ENCODE measurements around the gene NAP1L5.

The NAP1L5 gene

GRCh38 chr4:88738180-88738579 is 40.6 kb upstream of the NAP1L5 start:
- Histone ChIP-seq H3K9ac (ENCODE audit: low read length) (no peak overlapping the region), H2AFZ (ENCODE audit: low read depth, low read length) (no peak overlapping the region), H3K4me1 (ENCODE audit: low read length) (peaks cover 28% of the 10 kb centered on the region), H3K4me3 (ENCODE audit: low read length) (no peak overlapping the region), H3K4me2 (ENCODE audit: low read length) (no peak overlapping the region), H3K9me3 (ENCODE audit: insufficient read depth, low read length) (no peaks in the 10 kb centered on the region), H3K27ac (ENCODE audit: low read length) (no peak overlapping the region), H3K36me3 (replicated peaks; ENCODE audit: low read depth, low read length) (peaks cover 7% of the 10 kb centered on the region), H3K27me3 (ENCODE audit: low read depth, low read length) (0 out of 2 replicates have a peak, but pooled peaks cover 4% of the 10 kb centered on the region), H4K20me1 (ENCODE audit: insufficient read depth, low read length) (peaks cover 13% of the 10 kb centered on the region; the same call in 1 of the 2 replicates), H3K79me2 (ENCODE audit: low read length) (no peaks in the 10 kb centered on the region)
- TF ChIP-seq CTCF (IDR thresholded peaks at IDR 0.05; ENCODE audit: low read depth, low read length) (no peak), EZH2phosphoT487 (IDR thresholded peaks at IDR 0.05; ENCODE audit: low read depth) (no peak)

GRCh38 chr4:88737307-88737941 is 39.8 kb upstream of the NAP1L5 start:
- Histone ChIP-seq H3K9ac (ENCODE audit: low read length) (no peak overlapping the region), H3K4me2 (ENCODE audit: low read length) (peak overlapping the region; percentile 75), H4K20me1 (ENCODE audit: insufficient read depth, low read length) (peaks cover 13% of the 10 kb centered on the region; the same call in 1 of the 2 replicates), H3K27me3 (ENCODE audit: low read depth, low read length) (0 out of 2 replicates have a peak, but pooled peaks cover 4% of the 10 kb centered on the region), H2AFZ (ENCODE audit: low read depth, low read length) (no peak overlapping the region), H3K27ac (ENCODE audit: low read length) (no peak overlapping the region), H3K9me3 (ENCODE audit: insufficient read depth, low read length) (no peaks in the 10 kb centered on the region), H3K4me3 (ENCODE audit: low read length) (peak overlapping the region; percentile 51), H3K79me2 (ENCODE audit: low read length) (no peaks in the 10 kb centered on the region), H3K36me3 (replicated peaks; ENCODE audit: low read depth, low read length) (peaks cover 7% of the 10 kb centered on the region), H3K4me1 (ENCODE audit: low read length) (peaks cover 28% of the 10 kb centered on the region)
- TF ChIP-seq CTCF (IDR thresholded peaks at IDR 0.05; ENCODE audit: low read depth, low read length) (no peak), EZH2phosphoT487 (IDR thresholded peaks at IDR 0.05; ENCODE audit: low read depth) (no peak)

GRCh38 chr4:88736264-88736663 is 38.6 kb upstream of the NAP1L5 start:
- H3K27ac ChIP-seq (ENCODE audit: low read length) = no peak overlapping the region
- H3K4me1 ChIP-seq (ENCODE audit: low read length) = peaks cover 28% of the 10 kb centered on the region
- no peak overlapping the region for H3K9ac ChIP-seq (ENCODE audit: low read length)
- H3K27me3 ChIP-seq (ENCODE audit: low read depth, low read length) = 0 out of 2 replicates have a peak, but pooled peaks cover 4% of the 10 kb centered on the region
- peaks cover 7% of the 10 kb centered on the region for H3K36me3 ChIP-seq (replicated peaks; ENCODE audit: low read depth, low read length)
- H4K20me1 ChIP-seq (ENCODE audit: insufficient read depth, low read length) = peaks cover 13% of the 10 kb centered on the region; the same call in 1 of the 2 replicates
- no peak for TF ChIP-seq CTCF (IDR thresholded peaks at IDR 0.05; ENCODE audit: low read depth, low read length)
- peak; percentile 79; the same call in 1 of the 2 replicates for TF ChIP-seq EZH2phosphoT487 (IDR thresholded peaks at IDR 0.05; ENCODE audit: low read depth)
- no peaks in the 10 kb centered on the region for H3K79me2 ChIP-seq (ENCODE audit: low read length)
- H3K4me3 ChIP-seq (ENCODE audit: low read length) = peak overlapping the region; percentile 49
- H2AFZ ChIP-seq (ENCODE audit: low read depth, low read length) = no peak overlapping the region
- H3K4me2 ChIP-seq (ENCODE audit: low read length) = peak overlapping the region; percentile 75
- no peaks in the 10 kb centered on the region for H3K9me3 ChIP-seq (ENCODE audit: insufficient read depth, low read length)

- Histone ChIP-seq H4K20me1 (ENCODE audit: insufficient read depth, low read length) (peaks cover 13% of the 10 kb centered on the region; the same call in 1 of the 2 replicates), H3K79me2 (ENCODE audit: low read length) (no peaks in the 10 kb centered on the region), H3K4me2 (ENCODE audit: low read length) (peak overlapping the region; percentile 75)
Measured at GRCh38 chr4:88735564-88735963, 37.9 kb upstream of the NAP1L5 start.

More at GRCh38 chr4:88735564-88735963, 37.9 kb upstream of the NAP1L5 start:
- Histone ChIP-seq H3K4me3 (ENCODE audit: low read length) (no peak overlapping the region), H3K27ac (ENCODE audit: low read length) (no peak overlapping the region), H3K9me3 (ENCODE audit: insufficient read depth, low read length) (no peaks in the 10 kb centered on the region), H3K4me1 (ENCODE audit: low read length) (peaks cover 28% of the 10 kb centered on the region), H3K27me3 (ENCODE audit: low read depth, low read length) (0 out of 2 replicates have a peak, but pooled peaks cover 4% of the 10 kb centered on the region), H3K36me3 (replicated peaks; ENCODE audit: low read depth, low read length) (peaks cover 7% of the 10 kb centered on the region), H2AFZ (ENCODE audit: low read depth, low read length) (no peak overlapping the region), H3K9ac (ENCODE audit: low read length) (no peak overlapping the region)
- TF ChIP-seq EZH2phosphoT487 (IDR thresholded peaks at IDR 0.05; ENCODE audit: low read depth) (no peak), CTCF (IDR thresholded peaks at IDR 0.05; ENCODE audit: low read depth, low read length) (no peak)

Data from OCI-LY3 (cell line).